Measurements from ENCODE around the gene HAVCR1.

The HAVCR1 gene

DNA sequence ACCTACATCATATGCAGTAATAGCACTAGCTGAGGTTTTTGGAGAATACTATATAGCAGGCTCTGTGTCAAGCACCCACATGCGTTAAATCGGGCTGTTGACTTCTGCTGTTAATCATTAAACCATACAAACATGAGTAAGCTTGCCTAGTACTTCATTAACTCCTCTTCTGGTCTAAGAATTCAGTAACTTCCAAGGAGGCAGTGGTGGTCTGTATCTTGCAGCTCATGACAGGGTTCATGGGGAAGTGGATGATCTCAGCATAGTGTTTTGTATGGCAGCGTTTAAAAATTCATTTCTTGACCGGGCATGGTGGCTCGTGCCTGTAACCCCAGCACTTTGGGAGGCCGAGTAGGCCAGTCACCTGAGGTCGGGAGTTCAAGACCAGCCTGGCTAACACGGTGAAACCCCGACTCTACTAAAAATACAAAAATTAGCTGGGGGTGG lies at the start of gene HAVCR1:
HAVCR1 (minus strand) TSS at position 24 of the 447 bp plus-strand sequence. CDS start 1,173 bp downstream, outside the sequence.
- no peaks in the 10 kb centered on the region for H3K9me3 ChIP-seq (ENCODE audit: control insufficient read depth, insufficient read depth, low read depth, low read length)

DNA sequence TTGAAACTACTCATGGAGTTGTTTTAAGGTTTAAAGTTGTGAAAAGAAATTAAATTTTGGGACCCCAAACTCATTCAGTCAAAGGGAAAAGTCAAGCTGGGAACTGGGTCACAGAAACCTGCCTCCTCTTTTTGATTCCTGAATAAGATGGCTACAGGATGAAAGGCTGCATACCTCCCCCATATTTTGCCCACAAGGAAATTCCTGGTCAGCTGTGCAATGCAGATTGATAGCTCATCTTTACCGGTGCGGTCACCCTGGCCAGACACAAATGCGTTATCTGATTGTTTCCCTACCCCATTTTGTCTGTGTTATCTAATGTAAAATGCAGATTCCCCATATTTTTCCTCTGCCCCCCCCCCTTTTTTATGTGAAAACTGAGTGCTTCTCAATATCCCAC lies 48.6 kb upstream of the HAVCR1 start:
- no peak overlapping the region for H3K9ac ChIP-seq (ENCODE audit: low read length)
- no peak overlapping the region for H3K4me3 ChIP-seq (ENCODE audit: low read depth, low read length)
- no peak overlapping the region for H3K27ac ChIP-seq (ENCODE audit: low read depth, low read length)
- H3K36me3 ChIP-seq (ENCODE audit: control insufficient read depth, insufficient read depth, low read length): no peaks in the 10 kb centered on the region
- H3K4me1 ChIP-seq (ENCODE audit: control insufficient read depth, insufficient read depth, low read length): no peaks in the 10 kb centered on the region
- no peaks in the 10 kb centered on the region for H3K27me3 ChIP-seq (ENCODE audit: control insufficient read depth, insufficient read depth, low read length)
- no peaks in the 10 kb centered on the region for H3K9me3 ChIP-seq (ENCODE audit: control insufficient read depth, insufficient read depth, low read depth, low read length)

More for the DNA sequence above, at the start of gene HAVCR1:
- no peak within 1 kb of the TSS for H3K4me3 ChIP-seq (ENCODE audit: low read depth, low read length)
- no peaks in the 10 kb centered on the region for H3K27me3 ChIP-seq (ENCODE audit: control insufficient read depth, insufficient read depth, low read length)
- no peaks in the 10 kb centered on the region for H3K36me3 ChIP-seq (ENCODE audit: control insufficient read depth, insufficient read depth, low read length)
- no peak within 1 kb of the TSS for H3K27ac ChIP-seq (ENCODE audit: low read depth, low read length)
- no peak within 1 kb of the TSS for H3K9ac ChIP-seq (ENCODE audit: low read length)
- no peaks in the 10 kb centered on the region for H3K4me1 ChIP-seq (ENCODE audit: control insufficient read depth, insufficient read depth, low read length)

DNA sequence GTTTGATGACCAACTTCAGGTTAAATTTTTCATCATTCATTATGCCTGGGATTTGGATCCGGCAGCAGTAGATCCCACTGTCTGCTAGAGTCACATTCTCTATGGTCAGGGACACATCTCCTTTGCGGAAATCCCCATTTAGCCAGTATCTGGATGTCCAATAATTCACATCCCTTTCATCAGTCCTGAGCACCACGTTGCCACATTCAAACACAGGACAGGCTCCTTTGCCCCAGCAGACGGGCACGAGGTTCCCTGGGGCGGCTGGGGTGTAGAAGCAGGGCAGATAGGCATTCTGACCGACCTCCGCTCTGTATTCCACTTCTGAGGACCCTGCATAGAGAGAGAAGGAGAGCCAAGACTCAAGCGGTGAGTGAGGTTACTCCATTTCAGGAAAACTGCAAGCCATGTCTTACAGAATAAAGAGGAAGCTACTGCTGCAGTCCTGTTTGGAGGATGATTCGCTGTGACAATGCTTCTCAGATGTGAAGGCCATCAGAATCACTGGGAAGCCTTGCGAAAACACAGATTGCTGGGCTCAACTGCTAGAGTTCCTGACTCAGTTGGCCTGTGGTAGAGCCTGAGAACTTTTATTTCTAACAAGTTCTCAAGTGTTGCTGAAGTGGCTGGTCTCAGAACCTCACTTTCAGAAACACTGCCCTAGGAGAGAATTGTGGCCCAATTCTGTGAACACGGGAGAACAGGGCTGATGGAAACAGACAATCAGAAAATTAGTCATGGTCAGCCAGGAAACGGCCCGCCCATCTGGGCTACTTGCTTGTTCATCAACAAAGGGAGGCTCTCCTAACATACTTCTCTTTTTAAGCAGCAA lies 47.9 kb upstream of the HAVCR1 start:
- H3K9me3 ChIP-seq (ENCODE audit: control insufficient read depth, insufficient read depth, low read depth, low read length): no peaks in the 10 kb centered on the region
- H3K27me3 ChIP-seq (ENCODE audit: control insufficient read depth, insufficient read depth, low read length): no peaks in the 10 kb centered on the region
- H3K4me1 ChIP-seq (ENCODE audit: control insufficient read depth, insufficient read depth, low read length): no peaks in the 10 kb centered on the region
- H3K9ac ChIP-seq (ENCODE audit: low read length): no peak overlapping the region
- no peaks in the 10 kb centered on the region for H3K36me3 ChIP-seq (ENCODE audit: control insufficient read depth, insufficient read depth, low read length)
- no peak overlapping the region for H3K27ac ChIP-seq (ENCODE audit: low read depth, low read length)
- no peak overlapping the region for H3K4me3 ChIP-seq (ENCODE audit: low read depth, low read length)

DNA sequence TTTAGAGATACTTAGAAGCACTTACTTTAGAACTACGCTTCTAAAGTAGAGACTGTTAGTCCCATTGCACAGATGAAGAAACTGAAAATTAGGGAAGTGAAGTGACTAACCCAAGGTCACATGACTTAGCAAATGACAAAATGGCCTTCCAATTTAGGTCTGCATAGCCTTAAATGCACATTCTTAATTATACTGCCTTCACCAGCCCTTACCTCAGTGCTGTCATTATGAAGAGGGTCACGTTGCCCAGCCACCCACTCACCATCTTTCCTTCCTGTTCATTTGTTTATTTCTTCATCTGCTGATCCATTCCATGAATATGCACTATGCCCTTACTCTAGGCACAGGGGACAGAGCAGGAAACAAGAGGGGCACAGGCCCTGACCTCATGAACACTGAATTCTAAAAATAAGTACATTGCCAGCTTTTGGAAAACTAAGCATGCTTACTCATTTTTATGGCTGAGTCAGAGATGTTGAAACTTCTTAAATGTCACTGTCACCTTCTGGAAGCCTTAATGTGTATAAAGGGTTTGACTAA lies 41.3 kb upstream of the HAVCR1 start:
- Histone ChIP-seq H3K9ac (ENCODE audit: low read length) (no peak overlapping the region), H3K9me3 (ENCODE audit: control insufficient read depth, insufficient read depth, low read depth, low read length) (no peaks in the 10 kb centered on the region), H3K4me3 (ENCODE audit: low read depth, low read length) (no peak overlapping the region), H3K27ac (ENCODE audit: low read depth, low read length) (no peak overlapping the region), H3K36me3 (ENCODE audit: control insufficient read depth, insufficient read depth, low read length) (no peaks in the 10 kb centered on the region), H3K4me1 (ENCODE audit: control insufficient read depth, insufficient read depth, low read length) (no peaks in the 10 kb centered on the region), H3K27me3 (ENCODE audit: control insufficient read depth, insufficient read depth, low read length) (no peaks in the 10 kb centered on the region)

DNA sequence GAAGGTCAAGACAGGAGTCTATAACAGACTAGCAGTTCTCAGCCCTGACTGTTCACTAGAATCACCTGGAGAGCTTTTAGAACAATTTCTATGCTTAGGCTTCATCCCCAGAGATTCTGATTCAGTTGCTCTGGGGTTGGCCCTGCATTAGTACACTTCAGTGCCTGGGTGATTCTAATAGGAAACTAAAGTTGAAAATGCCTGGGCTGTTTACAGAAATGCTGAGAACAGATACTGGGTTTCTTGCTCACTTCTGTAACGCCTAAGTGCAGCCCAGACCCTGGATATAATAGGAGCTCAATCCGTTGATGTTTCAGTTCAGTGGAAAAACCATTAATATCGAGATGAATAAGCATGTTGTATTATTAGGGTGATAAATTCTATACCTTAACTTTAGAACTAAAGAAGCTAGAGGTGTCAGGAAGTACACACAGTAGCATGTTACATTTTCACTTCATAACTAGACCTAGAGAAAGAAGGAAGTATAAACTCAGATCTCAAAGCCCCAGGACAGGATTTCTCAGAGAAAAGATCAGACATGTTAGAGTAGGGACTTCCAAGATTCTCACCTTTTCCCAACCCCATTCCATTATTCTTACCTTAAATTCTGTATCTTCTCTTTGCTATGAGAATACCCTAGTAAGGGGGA lies 29.6 kb upstream of the HAVCR1 start:
- no peak overlapping the region for H3K9ac ChIP-seq (ENCODE audit: low read length)
- H3K4me3 ChIP-seq (ENCODE audit: low read depth, low read length): no peak overlapping the region
- no peak overlapping the region for H3K27ac ChIP-seq (ENCODE audit: low read depth, low read length)
- no peaks in the 10 kb centered on the region for H3K36me3 ChIP-seq (ENCODE audit: control insufficient read depth, insufficient read depth, low read length)
- no peaks in the 10 kb centered on the region for H3K27me3 ChIP-seq (ENCODE audit: control insufficient read depth, insufficient read depth, low read length)
- H3K4me1 ChIP-seq (ENCODE audit: control insufficient read depth, insufficient read depth, low read length): no peaks in the 10 kb centered on the region
- H3K9me3 ChIP-seq (ENCODE audit: control insufficient read depth, insufficient read depth, low read depth, low read length): no peaks in the 10 kb centered on the region

DNA sequence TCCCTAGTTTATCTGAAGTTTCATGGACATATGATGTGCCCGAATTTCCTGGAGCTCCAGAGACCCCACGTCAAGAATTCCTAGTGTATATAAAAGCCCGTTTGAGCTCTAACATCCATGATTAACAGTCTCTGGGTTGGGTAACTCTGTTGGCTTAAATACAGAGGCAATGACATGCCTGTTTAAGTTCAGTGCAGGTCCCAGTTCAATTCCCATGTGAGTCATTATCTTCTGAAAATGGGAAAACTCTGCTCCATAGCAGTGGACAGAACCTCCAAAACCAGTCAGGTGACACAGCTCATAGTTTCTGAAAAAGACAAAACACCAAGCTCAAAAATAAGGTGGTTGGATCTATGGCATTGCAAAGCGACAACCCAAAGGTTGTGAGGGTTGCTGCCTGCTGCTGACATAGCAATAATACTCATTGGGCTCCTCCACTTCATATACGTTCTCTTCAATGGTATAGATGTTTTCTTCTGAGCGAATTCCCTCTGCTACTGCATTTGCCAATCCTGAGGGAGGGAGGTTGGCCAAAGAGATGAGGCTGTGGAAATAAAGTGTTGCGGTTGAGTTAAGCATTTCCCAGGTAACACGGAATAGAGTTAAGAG lies 27.9 kb upstream of the HAVCR1 start:
- Histone ChIP-seq H3K27ac (ENCODE audit: low read depth, low read length) (no peak overlapping the region), H3K4me3 (ENCODE audit: low read depth, low read length) (no peak overlapping the region), H3K4me1 (ENCODE audit: control insufficient read depth, insufficient read depth, low read length) (no peaks in the 10 kb centered on the region), H3K27me3 (ENCODE audit: control insufficient read depth, insufficient read depth, low read length) (no peaks in the 10 kb centered on the region), H3K9me3 (ENCODE audit: control insufficient read depth, insufficient read depth, low read depth, low read length) (no peaks in the 10 kb centered on the region), H3K36me3 (ENCODE audit: control insufficient read depth, insufficient read depth, low read length) (no peaks in the 10 kb centered on the region), H3K9ac (ENCODE audit: low read length) (no peak overlapping the region)

DNA sequence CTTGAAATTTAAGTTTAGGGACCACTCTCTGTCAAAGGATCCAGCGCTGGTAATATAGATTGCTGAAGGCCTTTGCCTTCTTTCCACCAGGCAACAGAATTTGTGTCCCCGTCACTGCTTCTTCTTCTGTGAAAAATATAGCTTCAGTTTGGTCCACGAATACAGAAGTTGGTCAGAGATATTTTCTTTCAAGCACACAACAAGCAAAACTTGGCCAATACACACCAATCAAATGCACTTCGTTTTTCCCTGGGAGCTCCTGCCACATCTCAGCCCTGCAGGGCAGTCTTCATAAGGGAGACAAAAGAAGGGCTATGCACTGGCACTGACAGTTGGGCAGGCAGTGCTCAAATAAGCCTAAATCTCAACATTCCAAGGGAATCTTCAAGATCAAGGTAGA lies 27.0 kb upstream of the HAVCR1 start:
- Histone ChIP-seq H3K9me3 (ENCODE audit: control insufficient read depth, insufficient read depth, low read depth, low read length) (no peaks in the 10 kb centered on the region), H3K27ac (ENCODE audit: low read depth, low read length) (no peak overlapping the region), H3K36me3 (ENCODE audit: control insufficient read depth, insufficient read depth, low read length) (no peaks in the 10 kb centered on the region), H3K27me3 (ENCODE audit: control insufficient read depth, insufficient read depth, low read length) (no peaks in the 10 kb centered on the region), H3K9ac (ENCODE audit: low read length) (no peak overlapping the region), H3K4me1 (ENCODE audit: control insufficient read depth, insufficient read depth, low read length) (no peaks in the 10 kb centered on the region), H3K4me3 (ENCODE audit: low read depth, low read length) (no peak overlapping the region)

DNA sequence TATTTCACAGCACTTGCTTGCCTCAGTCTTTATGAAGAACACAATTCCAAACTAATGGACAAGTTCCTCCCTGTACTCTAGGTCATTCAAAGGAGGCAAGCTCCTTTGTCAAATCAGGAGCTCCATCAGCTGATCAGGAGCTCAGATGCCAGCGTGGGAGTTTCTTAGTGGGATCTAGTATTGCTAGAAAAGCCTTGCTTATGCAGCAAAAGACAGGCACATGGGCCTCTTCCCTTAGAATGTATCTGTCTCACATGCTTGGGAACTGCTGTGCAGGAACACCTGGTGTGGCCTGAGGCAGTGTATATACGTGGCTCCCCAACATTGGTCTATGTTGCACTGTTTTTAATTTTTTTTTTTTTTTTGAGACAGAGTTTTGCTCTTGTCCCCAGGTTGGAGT lies 21.4 kb upstream of the HAVCR1 start:
- H3K4me3 ChIP-seq (ENCODE audit: low read depth, low read length): no peak overlapping the region
- H3K36me3 ChIP-seq (ENCODE audit: control insufficient read depth, insufficient read depth, low read length): no peaks in the 10 kb centered on the region
- no peaks in the 10 kb centered on the region for H3K9me3 ChIP-seq (ENCODE audit: control insufficient read depth, insufficient read depth, low read depth, low read length)
- H3K27ac ChIP-seq (ENCODE audit: low read depth, low read length): no peak overlapping the region
- no peaks in the 10 kb centered on the region for H3K27me3 ChIP-seq (ENCODE audit: control insufficient read depth, insufficient read depth, low read length)
- H3K9ac ChIP-seq (ENCODE audit: low read length): no peak overlapping the region
- no peaks in the 10 kb centered on the region for H3K4me1 ChIP-seq (ENCODE audit: control insufficient read depth, insufficient read depth, low read length)

DNA sequence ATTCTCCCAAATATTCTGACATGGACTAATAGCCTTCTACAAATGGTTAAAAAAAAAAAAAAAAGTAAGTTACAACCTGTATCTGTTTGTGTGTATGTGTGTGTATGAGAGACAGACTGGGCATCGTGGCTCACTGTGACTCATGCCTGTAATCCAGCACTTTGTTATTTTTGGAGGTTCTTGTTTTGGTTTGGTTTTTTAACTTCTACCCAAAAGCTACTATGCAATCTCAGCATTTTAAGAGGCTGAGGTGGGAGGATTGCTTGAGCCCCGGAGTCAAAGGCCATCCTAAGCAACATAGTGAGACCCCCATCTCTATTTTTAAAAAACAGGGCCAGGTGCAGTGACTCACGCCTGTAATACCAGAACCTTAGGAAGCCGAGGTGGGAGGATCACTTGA lies 17.6 kb upstream of the HAVCR1 start:
- Histone ChIP-seq H3K27ac (ENCODE audit: low read depth, low read length) (no peak overlapping the region), H3K36me3 (ENCODE audit: control insufficient read depth, insufficient read depth, low read length) (no peaks in the 10 kb centered on the region), H3K27me3 (ENCODE audit: control insufficient read depth, insufficient read depth, low read length) (no peaks in the 10 kb centered on the region), H3K4me1 (ENCODE audit: control insufficient read depth, insufficient read depth, low read length) (no peaks in the 10 kb centered on the region), H3K9me3 (ENCODE audit: control insufficient read depth, insufficient read depth, low read depth, low read length) (no peaks in the 10 kb centered on the region), H3K4me3 (ENCODE audit: low read depth, low read length) (no peak overlapping the region), H3K9ac (ENCODE audit: low read length) (no peak overlapping the region)

DNA sequence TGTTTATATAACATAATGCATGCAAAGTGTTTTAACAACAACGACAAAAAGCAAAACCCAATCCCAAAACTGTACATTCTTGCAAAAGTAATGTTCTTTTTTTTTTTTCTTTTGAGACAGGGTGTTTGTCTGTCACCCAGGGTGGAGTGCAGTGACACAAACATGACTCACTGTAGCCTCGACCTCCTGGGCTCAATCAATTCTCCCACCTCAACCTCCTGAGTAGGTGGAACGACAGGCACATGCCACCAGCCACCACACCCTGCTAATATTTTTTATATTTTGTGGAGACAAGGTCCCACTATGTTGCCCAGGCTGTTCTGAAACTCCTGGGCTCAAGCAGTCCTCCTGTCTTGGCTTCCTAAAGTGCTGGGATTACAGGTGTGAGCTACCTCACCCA lies 13.6 kb upstream of the HAVCR1 start:
- Histone ChIP-seq H3K4me1 (ENCODE audit: control insufficient read depth, insufficient read depth, low read length) (no peaks in the 10 kb centered on the region), H3K27me3 (ENCODE audit: control insufficient read depth, insufficient read depth, low read length) (no peaks in the 10 kb centered on the region), H3K9me3 (ENCODE audit: control insufficient read depth, insufficient read depth, low read depth, low read length) (no peaks in the 10 kb centered on the region), H3K36me3 (ENCODE audit: control insufficient read depth, insufficient read depth, low read length) (no peaks in the 10 kb centered on the region), H3K9ac (ENCODE audit: low read length) (no peak overlapping the region), H3K4me3 (ENCODE audit: low read depth, low read length) (no peak overlapping the region), H3K27ac (ENCODE audit: low read depth, low read length) (no peak overlapping the region)

DNA sequence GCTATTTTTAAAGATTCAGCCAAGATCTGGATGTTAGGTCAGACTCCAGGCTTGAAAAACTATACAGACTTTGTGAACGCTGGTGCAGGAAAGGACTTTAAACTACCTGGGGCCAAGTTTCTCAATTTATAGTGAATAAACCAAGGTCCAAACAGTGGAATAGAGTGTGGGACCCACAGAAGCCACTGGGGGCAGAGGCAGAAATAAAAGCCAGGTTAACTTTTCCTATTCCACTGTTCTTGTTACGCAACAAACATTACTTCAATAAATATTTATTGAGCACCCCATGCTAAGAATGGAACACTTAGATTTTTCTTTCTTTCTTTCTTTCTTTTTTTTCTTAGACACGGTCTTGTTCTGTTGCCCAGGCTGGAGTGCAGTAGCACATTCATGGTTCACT lies 11.0 kb upstream of the HAVCR1 start:
- Histone ChIP-seq H3K4me1 (ENCODE audit: control insufficient read depth, insufficient read depth, low read length) (no peaks in the 10 kb centered on the region), H3K27me3 (ENCODE audit: control insufficient read depth, insufficient read depth, low read length) (no peaks in the 10 kb centered on the region), H3K36me3 (ENCODE audit: control insufficient read depth, insufficient read depth, low read length) (no peaks in the 10 kb centered on the region), H3K4me3 (ENCODE audit: low read depth, low read length) (no peak overlapping the region), H3K27ac (ENCODE audit: low read depth, low read length) (no peak overlapping the region), H3K9me3 (ENCODE audit: control insufficient read depth, insufficient read depth, low read depth, low read length) (no peaks in the 10 kb centered on the region), H3K9ac (ENCODE audit: low read length) (no peak overlapping the region)

All from HUES6 (cell line).